ENCODE data around the gene CCDC169.
"Not testable (repeated sequence)": the region's sequence is repeated elsewhere in the genome, so short reads cannot be mapped to it uniquely, and the experiment has no call there.

Gene CCDC169

DNA sequence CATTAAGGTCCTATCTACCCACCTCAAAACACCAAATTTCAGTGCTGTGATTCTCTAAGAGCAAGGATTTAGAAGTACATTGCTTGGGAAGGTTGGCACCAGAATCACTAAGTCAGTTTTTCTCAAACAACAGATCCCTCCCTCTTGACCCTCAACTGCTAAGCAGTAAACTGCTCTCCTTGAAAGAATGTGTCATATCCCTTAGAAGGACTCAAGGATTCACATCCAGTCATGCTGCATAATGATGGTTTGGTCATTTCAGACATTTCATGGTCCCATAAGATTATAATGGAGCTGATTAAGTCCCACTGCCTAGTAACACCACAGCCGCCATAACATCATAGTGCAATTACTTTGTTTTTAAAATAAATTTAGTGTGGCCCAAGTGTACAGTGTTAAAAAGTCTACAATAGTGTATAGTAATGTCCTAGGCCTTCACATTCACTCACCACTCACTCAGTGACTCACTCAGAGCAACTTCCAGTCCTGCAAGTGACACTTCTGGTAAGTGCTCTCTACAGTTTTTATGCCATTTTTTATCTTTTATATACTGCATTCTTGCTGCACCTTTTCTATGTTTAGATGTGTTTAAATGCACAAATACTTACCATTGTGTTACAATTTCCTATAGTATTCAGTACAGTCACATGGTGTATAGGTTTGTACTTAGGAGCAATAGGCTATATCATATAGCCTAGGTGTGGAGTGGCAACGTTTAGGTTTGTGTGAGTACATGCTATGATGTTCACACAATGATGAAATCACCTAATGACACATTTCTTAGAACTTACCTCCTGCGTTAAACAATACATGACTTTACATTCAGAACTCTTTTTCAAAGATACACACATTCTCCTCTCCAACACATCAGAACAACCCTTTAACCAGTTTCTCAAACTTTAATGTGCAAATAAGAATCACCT lies 15.7 kb upstream of the CCDC169 start:
- DNase-seq (ENCODE audit: low spot score), result peak; percentile 70

DNA sequence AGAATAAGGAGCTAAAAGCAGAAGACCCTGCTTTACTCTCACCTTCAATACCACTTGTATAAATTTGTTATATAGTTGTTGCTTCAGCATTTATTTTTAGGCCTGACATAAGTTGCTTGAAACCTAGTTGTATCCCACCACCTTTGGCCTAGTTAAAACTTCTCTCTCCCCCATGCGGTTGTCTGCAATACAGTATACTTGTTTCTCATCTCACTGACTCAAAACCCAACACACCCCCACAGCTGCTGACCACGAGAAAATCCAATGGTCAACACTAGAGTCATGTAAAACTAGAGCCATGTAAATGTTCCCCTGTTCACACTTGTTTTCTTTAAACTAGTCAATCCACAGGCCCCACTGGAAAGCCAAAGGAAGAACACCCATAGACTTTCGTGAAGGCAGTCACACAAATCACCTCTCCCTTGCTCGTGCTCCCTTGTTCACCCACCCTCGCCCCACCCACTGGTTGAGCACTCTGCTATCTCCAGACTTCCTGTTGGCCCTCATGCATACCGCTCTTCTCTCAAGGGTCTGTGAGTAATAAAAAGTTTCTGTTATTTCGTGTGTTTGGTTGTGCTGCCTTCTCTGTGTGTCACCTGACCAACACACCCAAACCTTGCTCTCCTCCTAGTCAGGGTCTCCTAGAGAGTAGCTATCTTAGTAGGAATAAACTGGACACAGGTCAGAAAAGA lies 12.9 kb upstream of the CCDC169 start:
- no peak for DNase-seq (ENCODE audit: low spot score)

DNA sequence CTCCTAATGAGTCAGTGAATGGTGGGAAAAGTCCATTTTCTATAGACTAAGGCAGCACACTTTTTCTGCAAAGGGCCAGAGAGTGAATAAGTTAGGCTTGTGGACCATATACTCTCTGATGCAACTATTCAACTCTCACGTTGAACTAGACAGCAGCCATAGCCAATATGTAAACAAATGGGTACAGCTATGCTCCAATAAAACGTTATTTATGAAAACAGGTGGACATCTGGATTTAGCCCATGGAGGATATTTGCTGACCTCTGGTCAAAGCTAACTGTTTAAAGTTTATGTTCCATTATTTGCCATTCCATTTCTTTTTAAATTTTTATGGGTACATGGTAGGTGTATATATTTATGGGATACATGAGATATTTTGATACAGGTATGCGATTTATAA lies 4.7 kb upstream of the CCDC169 start:
- no peak for DNase-seq (ENCODE audit: low spot score)

DNA sequence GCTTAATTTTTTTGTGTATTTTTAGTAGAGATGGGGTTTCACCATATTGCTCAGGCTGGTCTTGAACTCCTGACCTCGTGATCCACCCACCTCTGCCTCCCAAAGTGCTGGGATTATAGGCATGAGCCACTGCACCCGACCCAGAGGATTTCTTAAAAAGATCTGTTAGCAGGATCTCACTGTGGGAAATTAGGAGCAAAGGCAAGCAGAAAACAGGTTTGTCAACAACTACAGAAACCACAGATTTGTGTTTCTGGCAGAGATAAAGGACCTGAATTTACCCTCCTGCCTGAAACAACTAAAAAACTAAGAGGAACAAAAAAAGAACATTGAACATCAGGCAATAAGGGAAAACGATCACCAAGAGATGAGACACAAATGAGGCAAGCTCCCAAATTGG lies 1.9 kb upstream of the CCDC169 start:
- DNase-seq (ENCODE audit: low spot score), result not testable (repeated sequence)

DNA sequence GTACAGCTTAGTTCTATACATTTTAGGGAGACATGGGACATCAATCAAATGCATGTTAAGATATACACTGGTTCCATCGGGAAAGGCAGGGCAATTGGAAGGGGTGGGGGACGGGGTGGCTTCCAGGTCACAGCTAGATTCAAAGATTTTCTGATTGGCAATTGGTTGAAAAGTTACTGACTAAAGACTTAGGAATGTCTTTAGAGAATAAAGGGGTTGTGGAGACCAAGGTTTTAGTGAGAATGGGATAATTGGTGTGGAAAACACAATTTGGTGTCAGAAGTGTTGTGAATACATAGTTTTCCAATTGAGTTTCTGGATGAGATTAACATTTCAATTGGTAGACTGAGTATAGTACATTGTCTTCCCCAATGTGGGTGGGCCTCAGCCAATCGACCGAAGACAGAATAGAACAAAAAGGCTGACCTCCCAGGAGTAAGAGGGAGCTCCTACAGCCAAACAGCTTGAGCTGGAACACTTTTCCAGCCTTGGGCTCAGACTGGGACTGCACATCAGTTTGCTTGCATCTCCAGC lies 988 bp upstream of the CCDC169 start:
- no peak for DNase-seq (ENCODE audit: low spot score)

DNA sequence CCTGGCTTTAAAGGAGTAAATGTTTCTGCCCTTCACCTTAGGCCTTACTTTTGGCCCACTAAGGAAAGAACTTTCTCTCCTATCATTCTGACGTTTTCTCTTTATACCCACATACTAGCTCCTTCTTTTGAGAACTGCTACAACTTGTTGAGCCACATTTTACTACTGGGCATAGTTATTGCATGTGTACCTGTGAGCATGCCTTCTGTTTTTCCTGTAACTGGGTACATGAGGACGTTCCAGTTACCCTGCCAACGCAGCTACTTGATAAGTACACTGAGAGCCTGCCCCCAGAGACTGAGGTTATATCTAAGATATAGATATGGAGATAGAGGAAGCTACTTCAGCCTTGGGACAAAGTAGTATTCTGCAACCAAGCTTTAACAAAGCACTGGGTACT lies 3.5 kb downstream of the CCDC169 start:
- no peak for DNase-seq (ENCODE audit: low spot score)

DNA sequence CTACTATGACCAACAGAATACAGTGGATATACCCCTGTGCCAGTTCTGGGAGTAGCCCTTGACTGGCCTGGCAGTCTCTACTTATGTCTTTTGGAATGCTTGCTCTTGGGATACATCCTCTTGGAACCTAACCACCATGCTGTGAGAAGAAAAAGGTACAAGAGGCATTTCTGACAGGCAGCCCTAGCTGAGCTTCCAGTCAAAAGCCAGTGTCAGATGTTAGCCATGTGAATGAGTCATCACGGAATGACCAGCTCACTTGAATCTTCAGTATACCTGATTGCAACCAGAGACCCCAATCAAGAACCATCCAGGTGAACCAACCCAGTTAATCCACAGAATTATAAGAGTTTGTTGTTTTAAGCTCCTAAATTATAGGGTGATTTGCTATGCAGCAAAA lies 4.1 kb downstream of the CCDC169 start:
- DNase-seq (ENCODE audit: low spot score), result no peak

DNA sequence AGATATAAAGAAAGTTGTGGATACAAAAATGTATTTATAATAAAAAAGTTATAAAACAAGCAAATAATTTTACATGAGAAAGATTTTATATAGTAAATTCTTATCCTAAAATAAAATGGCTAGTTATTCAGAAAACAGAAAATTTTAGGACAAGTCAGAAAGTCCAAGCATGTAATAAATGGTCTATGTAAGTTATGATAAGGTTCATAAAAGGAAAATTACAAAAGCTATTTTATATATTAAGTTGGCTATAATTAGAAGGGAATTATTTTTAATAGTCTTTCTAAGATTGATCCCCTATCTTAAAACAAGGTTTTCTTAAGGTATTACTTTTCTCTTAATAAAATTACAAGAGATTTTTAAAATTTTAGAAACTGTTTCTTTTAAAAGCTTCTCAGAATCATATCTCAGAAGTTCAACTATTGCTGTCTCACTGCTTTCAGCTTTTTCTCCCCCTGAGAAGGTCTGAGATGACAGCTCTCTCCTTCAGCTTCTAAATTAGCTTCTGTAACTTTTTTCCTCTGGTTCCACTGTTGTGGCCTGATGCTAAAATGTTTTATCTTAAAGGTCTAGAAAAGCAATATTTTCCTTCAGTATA lies 8.7 kb downstream of the CCDC169 start:
- DNase-seq (ENCODE audit: low spot score), result no peak

DNA sequence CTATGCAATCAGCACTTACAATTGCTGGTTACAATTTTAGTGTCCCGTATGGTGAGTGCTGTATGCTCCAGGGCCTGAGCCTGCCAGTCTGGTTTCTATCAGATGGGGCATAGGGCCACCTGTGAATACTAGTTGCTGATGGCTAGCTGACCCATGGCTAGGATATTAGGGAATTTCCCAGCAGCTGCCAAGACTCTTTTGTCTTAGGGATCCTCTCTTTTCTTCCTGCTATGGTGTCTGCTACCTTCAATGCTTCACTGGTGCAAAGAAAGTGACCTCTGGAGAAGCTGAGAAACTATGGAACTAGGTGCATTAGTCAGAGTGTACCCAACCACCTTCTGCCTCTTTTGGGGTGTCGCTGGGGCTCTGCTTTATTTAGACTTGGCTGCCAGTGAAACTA lies 11.6 kb downstream of the CCDC169 start:
- DNase-seq (ENCODE audit: low spot score), result no peak

DNA sequence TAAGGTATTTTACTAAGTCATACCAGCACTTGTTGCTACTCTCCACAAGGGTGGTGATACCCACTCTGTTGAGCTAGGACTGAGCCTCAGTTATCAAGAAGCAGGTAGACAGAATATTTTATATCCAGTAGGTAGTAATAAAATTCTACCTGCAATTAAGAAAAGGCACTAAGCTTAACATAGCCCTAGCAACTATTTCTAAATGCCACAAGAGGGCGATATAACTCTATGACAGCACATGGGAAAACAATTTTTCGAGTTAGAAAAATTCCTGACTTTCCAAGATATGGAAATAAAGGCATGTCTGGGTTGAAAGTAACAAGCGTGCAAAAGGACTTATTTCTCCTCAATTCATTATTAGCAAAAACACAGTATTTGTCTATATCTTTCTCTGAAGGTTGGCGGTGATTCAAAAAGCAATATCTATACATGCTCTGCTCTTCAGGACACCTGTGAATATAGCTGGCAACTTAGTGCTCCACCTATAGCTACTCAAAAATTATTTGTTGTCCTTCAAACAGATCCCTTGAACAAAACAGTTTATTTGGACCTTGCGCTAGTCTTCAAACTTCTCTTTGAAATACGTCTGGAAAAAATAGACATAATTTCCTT lies 14.7 kb downstream of the CCDC169 start:
- DNase-seq (ENCODE audit: low spot score), result peak; percentile 64

DNA sequence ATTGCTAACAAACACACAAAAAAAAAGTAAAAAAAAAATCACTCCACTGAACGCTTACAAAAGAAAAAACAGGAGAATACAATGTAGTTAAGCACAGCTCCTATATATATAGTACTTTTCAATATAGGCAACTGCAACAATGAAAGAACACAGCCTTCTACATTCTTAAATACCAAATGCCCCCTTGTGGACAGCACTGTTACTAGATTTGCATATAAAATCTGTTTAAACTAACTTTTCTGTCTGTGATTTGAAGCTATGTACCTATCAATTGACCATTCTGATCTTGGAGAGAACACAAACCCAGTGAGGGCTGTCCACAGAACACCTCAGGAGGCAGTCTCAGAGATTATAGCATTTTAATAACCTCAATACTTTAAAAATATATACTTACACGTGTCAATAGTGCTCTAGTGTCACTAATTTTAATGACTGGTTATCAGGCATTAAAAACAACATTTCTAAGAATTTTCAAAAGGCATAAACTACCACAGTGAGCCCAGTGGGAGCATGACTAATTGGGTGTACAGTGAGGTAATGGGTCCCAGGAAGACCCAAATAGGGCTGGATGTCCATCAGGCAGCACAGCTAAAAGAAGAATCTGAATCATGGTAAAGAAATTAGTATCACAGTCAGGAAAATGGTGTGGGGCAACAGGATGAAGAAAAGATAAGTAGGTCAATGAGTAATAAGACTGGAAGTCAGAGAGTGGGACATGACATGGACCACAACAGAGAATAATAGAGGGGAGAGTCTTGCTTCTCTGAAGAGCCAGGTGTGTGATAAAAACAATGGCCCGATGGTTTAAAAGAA lies 22.2 kb downstream of the CCDC169 start:
- peak; percentile 30 for DNase-seq (ENCODE audit: low spot score)

DNA sequence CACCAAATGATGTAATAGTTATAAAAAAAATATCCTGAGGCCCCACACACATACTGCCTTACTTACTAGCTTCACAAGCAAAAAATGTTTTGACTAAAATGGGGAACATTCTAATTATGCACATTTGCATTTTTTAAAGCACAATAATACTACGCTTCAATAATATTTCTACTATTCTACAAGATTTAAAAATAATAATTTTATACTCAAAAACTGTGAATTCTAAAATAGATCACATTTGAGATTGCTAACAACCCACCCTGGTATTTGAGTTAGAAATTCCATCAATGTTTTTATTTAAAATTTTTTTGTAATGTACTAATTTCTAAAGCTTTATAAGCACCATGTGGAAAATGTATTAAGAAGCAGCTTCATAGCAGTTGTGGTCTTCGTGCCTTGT lies 24.2 kb downstream of the CCDC169 start:
- no peak for DNase-seq (ENCODE audit: low spot score)

DNA sequence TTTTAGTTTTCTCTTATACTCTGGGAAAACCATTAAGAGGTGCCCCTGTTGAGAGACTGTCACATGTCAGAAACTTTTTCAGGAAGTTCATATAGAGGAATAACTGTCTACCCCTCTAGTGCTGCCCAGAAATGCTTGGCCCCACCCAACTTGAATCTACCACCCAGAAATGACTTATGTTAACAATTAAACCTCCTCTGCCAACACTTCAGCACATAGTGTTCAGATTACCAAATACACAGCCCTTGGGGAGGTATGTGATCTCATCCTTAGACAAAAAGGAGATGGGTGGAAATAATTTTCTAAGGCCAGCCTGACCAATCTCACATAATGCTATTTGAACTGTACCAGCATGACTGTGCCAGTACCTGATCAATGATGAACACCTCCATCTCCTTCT lies 35.6 kb downstream of the CCDC169 start:
- no peak for DNase-seq (ENCODE audit: low spot score)

DNA sequence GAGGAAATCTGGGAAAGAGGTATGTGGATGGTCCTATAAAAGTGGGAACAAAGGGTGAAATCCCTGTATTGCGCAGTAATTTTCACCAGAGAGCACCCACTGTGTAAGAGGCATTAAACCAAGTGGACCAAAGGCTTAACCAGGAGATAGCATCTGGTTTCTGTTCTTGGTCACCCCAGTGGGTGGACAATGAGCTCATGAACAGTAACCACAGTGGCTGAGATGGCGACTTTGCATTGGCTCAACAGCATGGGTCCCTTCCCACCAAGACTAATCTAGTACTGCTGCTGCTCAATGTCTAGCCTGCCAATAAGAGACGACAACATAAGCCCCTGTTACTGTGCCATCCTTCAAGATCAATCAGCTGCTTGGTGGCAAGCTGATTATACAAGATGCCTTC lies 36.6 kb downstream of the CCDC169 start:
- DNase-seq (ENCODE audit: low spot score), result no peak

DNA sequence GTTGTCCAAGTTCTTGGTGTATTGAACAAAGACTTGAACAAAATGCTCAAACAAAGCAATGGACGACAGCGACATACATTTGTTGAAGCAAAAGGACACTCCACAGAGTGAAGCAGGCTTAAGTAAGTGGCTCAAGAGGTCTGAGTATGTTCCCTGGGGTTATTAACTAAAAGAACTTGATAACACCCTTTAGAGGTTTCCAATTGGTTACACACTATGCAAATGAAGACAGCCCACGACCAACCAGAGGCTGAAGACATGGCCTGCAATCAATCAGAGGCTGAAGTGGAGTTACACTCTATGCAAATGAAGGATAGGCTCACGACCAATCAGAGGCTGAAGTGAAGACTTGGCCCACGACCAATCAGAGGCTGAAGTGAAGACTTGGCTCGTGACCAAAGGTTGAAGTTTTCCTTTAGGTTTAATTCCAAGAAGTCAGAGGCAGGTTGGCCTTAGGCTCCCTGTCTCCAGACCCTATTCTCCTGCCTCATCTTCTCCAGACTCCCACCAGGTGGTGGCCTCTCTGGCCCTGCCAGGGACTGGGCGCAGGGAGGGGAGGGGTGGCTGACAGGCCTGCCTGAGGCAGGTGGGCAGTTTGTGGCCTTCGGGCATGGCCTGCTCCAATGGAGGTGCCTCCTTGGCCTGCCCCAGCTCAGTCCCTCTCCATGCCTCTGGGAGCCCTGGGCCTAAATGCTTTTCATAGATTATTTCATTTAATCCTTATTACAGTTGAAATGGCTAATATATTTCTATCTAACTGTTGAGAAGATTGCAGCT lies 38.1 kb downstream of the CCDC169 start:
- no peak for DNase-seq (ENCODE audit: low spot score)

DNA sequence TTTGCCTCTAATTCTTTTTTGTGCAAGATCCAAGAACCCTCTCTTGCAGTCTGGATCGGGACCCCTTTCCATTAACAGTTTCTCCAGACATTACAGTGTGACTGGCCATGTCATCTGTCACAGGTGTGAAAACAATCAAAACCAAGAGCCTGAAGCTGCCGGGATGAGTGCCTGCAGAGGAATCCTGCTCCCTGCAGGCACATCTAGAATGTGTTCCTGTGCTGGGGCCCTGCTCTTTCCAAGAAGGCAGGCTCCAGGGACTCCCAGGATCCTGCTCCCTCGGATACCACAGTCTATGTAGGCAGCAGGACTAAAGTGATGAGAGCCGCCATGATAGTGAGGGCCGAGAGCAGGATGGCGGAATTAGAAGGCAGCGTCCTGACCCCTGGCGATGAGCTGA lies 38.8 kb downstream of the CCDC169 start:
- no peak for DNase-seq (ENCODE audit: low spot score)

DNA sequence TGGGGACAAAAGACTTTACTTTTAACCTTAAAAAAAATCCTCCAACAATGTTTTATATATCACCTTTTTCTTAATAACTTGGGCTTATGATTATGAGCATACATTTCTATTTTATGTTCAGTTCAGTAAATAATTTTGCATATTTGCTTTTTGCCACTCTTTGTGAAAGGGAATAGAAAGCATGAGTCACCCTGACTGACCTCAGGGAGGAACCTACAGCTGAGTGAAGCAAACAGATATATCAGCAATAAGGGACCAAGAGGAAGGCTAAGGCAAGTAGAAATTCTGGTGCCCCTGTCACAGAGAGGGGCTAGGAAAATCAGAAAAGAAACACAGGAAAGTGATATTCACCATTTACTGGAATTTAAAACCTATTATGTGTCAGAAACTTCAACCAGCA lies 46.1 kb downstream of the CCDC169 start:
- no peak for DNase-seq (ENCODE audit: low spot score)

DNA sequence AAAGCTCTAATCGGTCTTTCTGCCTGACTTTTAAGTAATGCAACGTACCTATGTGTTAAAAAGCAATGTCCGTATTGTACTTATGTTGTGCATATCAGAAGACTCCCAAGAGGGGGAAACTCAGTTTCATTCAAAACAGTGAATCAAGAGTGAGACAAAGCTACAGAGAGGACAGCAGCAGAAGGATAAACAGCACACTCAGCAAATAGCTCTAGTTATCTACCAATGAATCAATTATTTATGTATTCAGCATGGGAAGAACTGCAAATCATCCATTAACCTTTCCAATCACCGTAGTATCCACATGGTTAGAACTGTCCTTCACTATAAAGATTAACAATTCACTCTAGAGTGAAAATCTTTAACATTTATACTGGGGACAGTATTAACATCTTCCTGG lies 46.6 kb downstream of the CCDC169 start:
- DNase-seq (ENCODE audit: low spot score), result no peak

DNA sequence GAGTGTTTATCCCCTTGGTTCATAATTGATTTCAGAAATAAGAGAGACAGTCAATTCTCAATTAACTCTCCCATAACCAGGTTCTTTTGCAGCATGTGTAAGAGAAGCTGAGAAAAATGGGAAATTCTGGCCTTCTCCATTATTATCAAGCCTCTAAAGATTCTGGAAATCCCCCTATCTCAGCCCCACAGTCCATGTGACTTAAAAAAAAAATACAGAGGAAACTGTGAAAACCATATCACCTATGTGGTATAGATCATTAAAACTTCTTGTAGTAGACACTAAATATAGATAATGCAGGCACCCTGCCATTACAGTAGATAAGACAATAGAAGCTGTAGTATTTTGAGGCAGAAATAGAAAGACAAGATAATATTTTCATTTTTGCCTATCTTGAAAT lies 48.9 kb downstream of the CCDC169 start:
- no peak for DNase-seq (ENCODE audit: low spot score)

DNA sequence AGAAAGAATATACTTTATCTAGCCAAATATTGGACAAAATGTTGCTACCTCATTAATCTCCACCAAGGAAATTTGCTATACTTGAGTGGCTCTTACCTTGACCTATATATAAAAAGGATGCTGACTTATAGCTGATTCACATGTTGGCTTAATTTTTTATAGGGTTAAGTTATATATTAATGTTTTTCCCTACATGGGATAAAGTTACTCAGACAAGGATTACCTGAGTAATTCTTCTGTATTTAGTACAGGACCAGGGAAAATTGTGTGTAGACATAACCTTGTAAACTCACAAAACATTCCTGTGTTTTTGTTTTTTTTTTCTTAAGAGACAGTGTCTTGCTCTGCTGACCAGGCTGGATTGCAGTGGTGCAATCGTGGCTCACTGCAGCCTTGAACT lies 52.6 kb downstream of the CCDC169 start:
- no peak for DNase-seq (ENCODE audit: low spot score)

DNA sequence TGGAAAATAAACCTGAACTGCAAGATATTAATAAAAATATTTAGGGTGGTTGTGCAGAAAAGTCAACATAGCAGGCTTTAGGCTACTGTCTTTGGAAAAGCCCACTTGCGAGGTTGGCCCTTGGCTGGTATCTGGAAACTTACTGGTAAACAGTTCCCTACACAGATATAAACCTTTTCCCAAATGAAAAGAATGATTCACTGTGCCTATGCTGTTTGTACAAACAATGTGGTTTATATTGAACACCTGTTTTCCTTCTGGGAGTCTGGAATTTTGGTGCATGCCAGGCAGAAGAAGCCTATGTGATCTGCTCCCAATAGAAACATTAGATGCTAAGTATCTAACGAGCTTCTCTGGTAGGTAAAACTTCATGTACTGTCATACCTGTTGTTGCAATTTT lies 53.5 kb downstream of the CCDC169 start:
- DNase-seq (ENCODE audit: low spot score), result no peak
